GM06990 (cell line): ENCODE measurements around the gene EXOC2.
A peak's percentile ranks its signal among the peaks of the same experiment; 100 is the strongest.
"Not testable (repeated sequence)": the region's sequence is repeated elsewhere in the genome, so short reads cannot be mapped to it uniquely, and the experiment has no call there.

ENCODE experiments used
- DNase-seq: peaks from one replicate; pipeline ENCODE4 v3.0.0-alpha.2; 2011; ENCODE audit not compliant: insufficient read length; ENCODE audit errors: extremely low read depth
- H3K27me3 ChIP-seq: replicated peaks from 2 replicates; pipeline ENCODE4 v1.6.0; 2011; ENCODE audit warnings: low read length; ENCODE audit not compliant: control insufficient read depth, insufficient read depth
- H3K36me3 ChIP-seq: 2 replicates; pipeline ENCODE4 v1.5.1; 2011; ENCODE audit warnings: low read length; ENCODE audit not compliant: control insufficient read depth, insufficient read depth
- H3K4me3 ChIP-seq: replicated peaks from 2 replicates; pipeline ENCODE4 v1.5.1; 2011; ENCODE audit warnings: low read depth, mild to moderate bottlenecking, control low read depth, low read length
- CTCF ChIP-seq: IDR thresholded peaks from 2 replicates; pipeline ENCODE4 v1.5.1; 2011; ENCODE audit warnings: low read length, control low read depth, mild to moderate bottlenecking, inconsistent platforms; ENCODE audit not compliant: insufficient read depth, poor library complexity, severe bottlenecking

The EXOC2 gene

GRCh38 chr6:568085-568484 is 124.9 kb downstream of the EXOC2 start:
- no peaks in the 10 kb centered on the region for H3K27me3 ChIP-seq
- no peak for DNase-seq
- TF ChIP-seq CTCF: no peak
- peaks cover 6% of the 10 kb centered on the region for H3K36me3 ChIP-seq
- H3K4me3 ChIP-seq: no peak overlapping the region

GRCh38 chr6:563863-564262 is 129.1 kb downstream of the EXOC2 start:
- Histone ChIP-seq H3K36me3 (peaks cover 7% of the 10 kb centered on the region), H3K4me3 (no peak overlapping the region), H3K27me3 (no peaks in the 10 kb centered on the region)
- DNase-seq: no peak
- TF ChIP-seq CTCF: no peak

- Histone ChIP-seq H3K27me3 (no peaks in the 10 kb centered on the region), H3K36me3 (peaks cover 4% of the 10 kb centered on the region), H3K4me3 (no peak overlapping the region)
- TF ChIP-seq CTCF: no peak
- no peak for DNase-seq
Observed at GRCh38 chr6:562052-562676, 130.8 kb downstream of the EXOC2 start.

GRCh38 chr6:561335-561734 is 131.6 kb downstream of the EXOC2 start:
- DNase-seq, H3K27me3 ChIP-seq, H3K4me3 ChIP-seq, H3K36me3 ChIP-seq: not testable (repeated sequence)

GRCh38 chr6:558959-559358 is 134.0 kb downstream of the EXOC2 start:
- no peak for DNase-seq
- Histone ChIP-seq H3K4me3 (no peak overlapping the region), H3K27me3 (no peaks in the 10 kb centered on the region), H3K36me3 (peaks cover 2% of the 10 kb centered on the region)
- TF ChIP-seq CTCF: no peak

- H3K4me3 ChIP-seq: no peak overlapping the region
- peaks cover 2% of the 10 kb centered on the region for H3K36me3 ChIP-seq
- no peaks in the 10 kb centered on the region for H3K27me3 ChIP-seq
- peak; percentile 29 for TF ChIP-seq CTCF
- DNase-seq: no peak
Observed at GRCh38 chr6:558089-558488, 134.8 kb downstream of the EXOC2 start.
